Right lobe of liver (tissue), 6 donors: ENCODE results near the gene GRM7. TPM values are rescaled to one million over a fixed set of nuclear protein-coding genes. Genes with fewer than 3 reads are reported as not detected.

Experiments used
- ATAC-seq, 4 donors: fragments of 200-7000 bp; cut with Tn5 transposase; one replicate each; pipeline ENCODE4 v1.9.1; 2020; ENCODE audit warnings: mild to moderate bottlenecking in 4 of 4, moderate library complexity in 4 of 4
- DNase-seq, 3 donors: peaks; one replicate each; pipeline ENCODE4 v3.0.0-alpha.2; 2020
- H3K27ac ChIP-seq, 3 donors: fragments of 200-600 bp; one replicate each; pipeline ENCODE4 v1.8.0; 2022
- H3K27me3 ChIP-seq, 2 donors: fragments of 200-600 bp; one replicate each; pipeline ENCODE4 v1.8.0; 2022
- H3K36me3 ChIP-seq, 4 donors: fragments of 200-600 bp; sonication (generic) in 1 of 4; one replicate each; pipeline versions ENCODE4 v1.5.1 to v1.8.0; 2017 to 2022; ENCODE audit warnings: control low read depth in 1 of 4
- H3K4me1 ChIP-seq, 4 donors: fragments of 200-600 bp; sonication (generic) in 1 of 4; one replicate each; pipeline versions ENCODE4 v1.5.1 to v1.8.0; 2017 to 2022; ENCODE audit warnings: control low read depth in 1 of 4
- H3K4me3 ChIP-seq, 3 donors: fragments of 200-600 bp; one replicate each; pipeline ENCODE4 v1.8.0; 2022
- H3K9me3 ChIP-seq, 4 donors: fragments of 200-600 bp; sonication (generic) in 1 of 4; one replicate each; pipeline versions ENCODE4 v1.5.1 to v1.8.0; 2017 to 2022; ENCODE audit warnings: control low read depth in 1 of 4
- POLR2A ChIP-seq: fragments of 450-650 bp; IDR thresholded peaks from one replicate; pipeline ENCODE4 v1.6.1; 2017; ENCODE audit warnings: antibody characterized with exemption, mild to moderate bottlenecking
- WGBS: methylation state at CpG from one replicate; pipeline ENCODE4 v1.1.6; 2018; ENCODE audit warnings: low coverage, low lambda C conversion rate; ENCODE audit not compliant: insufficient coverage; ENCODE audit errors: missing lambda C conversion rate; 5-methylcytosine and 5-hydroxymethylcytosine counted together
- intact Hi-C, 2 donors: fragments of 100-400 bp; cut with DNase I; formaldehyde crosslinking; loops; one replicate each; pipeline versions ENCODE4 v1.11.2 to v1.14.1; 2022
- total RNA-seq, 6 experiments: library from RNA; depleted of rRNA in 2 of 6; stranded (reverse); fragments of >200 nt in 2 of 6; fragmentation: NEBNext Ultra II Directional in 3 of 6; extraction: Animal tissue kit (Norgen Biotek cat#: 25700) in 3 of 6; gene quantifications; one replicate each; pipeline versions ENCODE4 v1.1.0 to v1.2.4, GENCODE V29; 2016 to 2023
- TF ChIP-seq, protein P1 (sequence below), 4 donors: fragments of 200-600 bp in 3 of 4; fragments of 450-650 bp in 1 of 4; IDR thresholded peaks; one replicate each; pipeline versions ENCODE4 v1.5.1 to v1.8.0; 2016 to 2022; ENCODE audit warnings: antibody characterized with exemption in 4 of 4, mild to moderate bottlenecking in 2 of 4
- donor health status: DM: no; HTN: yes; CAD: no.
- donor health status: DM: no; HTN: no; CAD: no.
- donor health status: DM: no; HTN: no; CAD: no.
- donor health status: DM: no; HTN: yes; CAD: no.
- donor health status: DM: no; HTN: yes; CAD: no.

Gene GRM7
- total RNA-seq, 6 experiments from 2014 or later: 0.20 to 0.56 TPM; not detected in 4

DNA sequence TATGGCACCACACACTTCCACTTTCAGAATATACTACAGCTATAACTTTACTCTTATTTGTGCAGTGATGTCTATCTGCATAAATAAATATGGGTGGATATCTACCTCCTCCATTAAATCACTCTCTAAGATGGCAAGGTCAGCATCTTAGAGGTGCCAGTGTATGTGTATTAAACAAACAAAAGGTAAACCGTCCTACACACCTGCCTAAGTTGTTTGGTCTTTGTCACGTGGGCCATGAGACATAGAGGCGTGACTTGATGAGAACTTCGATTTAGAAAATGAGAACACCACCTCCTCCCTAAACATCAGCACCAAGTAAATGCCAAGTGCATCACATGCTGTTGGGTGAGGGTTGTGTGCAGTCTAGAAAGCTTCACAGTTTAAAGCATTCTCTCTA lies 310.6 kb downstream of the GRM7 start:
- no peaks in the 10 kb centered on the region for H3K27me3 ChIP-seq
- TF ChIP-seq, protein P1, sequence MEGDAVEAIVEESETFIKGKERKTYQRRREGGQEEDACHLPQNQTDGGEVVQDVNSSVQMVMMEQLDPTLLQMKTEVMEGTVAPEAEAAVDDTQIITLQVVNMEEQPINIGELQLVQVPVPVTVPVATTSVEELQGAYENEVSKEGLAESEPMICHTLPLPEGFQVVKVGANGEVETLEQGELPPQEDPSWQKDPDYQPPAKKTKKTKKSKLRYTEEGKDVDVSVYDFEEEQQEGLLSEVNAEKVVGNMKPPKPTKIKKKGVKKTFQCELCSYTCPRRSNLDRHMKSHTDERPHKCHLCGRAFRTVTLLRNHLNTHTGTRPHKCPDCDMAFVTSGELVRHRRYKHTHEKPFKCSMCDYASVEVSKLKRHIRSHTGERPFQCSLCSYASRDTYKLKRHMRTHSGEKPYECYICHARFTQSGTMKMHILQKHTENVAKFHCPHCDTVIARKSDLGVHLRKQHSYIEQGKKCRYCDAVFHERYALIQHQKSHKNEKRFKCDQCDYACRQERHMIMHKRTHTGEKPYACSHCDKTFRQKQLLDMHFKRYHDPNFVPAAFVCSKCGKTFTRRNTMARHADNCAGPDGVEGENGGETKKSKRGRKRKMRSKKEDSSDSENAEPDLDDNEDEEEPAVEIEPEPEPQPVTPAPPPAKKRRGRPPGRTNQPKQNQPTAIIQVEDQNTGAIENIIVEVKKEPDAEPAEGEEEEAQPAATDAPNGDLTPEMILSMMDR (IDR thresholded peaks at IDR 0.05): no peak
- TF ChIP-seq POLR2A: no peak

DNA sequence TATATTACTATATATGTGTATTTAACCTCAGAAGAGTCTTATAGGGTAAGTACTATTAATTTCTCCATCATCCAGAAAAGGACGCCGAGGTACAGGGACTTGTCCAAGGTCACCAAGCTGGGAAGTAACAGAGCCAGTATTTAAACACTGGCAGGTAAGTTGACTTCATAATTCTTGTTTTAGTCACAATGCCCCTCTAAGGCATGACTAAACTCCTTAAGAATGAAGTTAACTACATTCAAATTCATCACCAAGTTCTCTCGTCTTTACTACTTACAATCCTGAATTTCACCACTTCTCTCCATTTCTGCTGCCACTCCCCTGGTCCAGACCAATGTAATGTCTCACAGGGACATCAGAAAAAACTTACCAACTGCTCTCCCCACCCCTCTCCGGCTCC lies 312.1 kb downstream of the GRM7 start:
- Histone ChIP-seq H3K36me3 (no peaks in the 10 kb centered on the region), H3K4me1 (no peaks in the 10 kb centered on the region), H3K27me3 (no peaks in the 10 kb centered on the region), H3K4me3 (no peak overlapping the region), H3K27ac (no peak overlapping the region), H3K9me3 (no peaks in the 10 kb centered on the region)
- DNase-seq (no peak), ATAC-seq (no peak)
- intact Hi-C loops: no loop called here
- no peak for TF ChIP-seq POLR2A
- TF ChIP-seq, protein P1 (IDR thresholded peaks at IDR 0.05): no peak
- WGBS: 84% methylated on average over 4 of the region's 4 CpGs

More for the DNA sequence above, 310.6 kb downstream of the GRM7 start:
- H3K4me1 ChIP-seq: no peaks in the 10 kb centered on the region
- no peaks in the 10 kb centered on the region for H3K36me3 ChIP-seq
- ATAC-seq (no peak), DNase-seq (no peak)
- H3K9me3 ChIP-seq: no peaks in the 10 kb centered on the region
- intact Hi-C loops: no loop called here
- WGBS: 25% methylated on average over 2 of the region's 4 CpGs
- no peak overlapping the region for H3K4me3 ChIP-seq
- no peak overlapping the region for H3K27ac ChIP-seq

DNA sequence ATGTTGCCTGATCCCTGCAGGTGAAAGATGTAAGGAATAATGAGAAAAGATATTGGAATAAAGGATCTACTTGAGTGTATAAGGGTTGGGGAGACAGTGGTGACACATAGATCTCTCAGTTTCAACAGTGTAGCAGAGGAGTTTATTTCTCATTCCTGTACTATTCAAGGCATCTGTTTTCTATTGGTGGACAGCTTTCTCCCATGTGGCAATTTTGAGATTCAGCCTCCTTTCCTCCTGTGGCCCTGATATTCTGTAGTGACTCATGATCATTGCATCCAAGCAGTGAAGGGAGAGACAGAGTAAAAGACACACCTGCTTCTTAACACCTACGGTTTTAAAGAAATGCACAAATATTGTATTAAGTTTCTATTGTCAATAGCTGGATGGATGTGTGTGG lies 327.6 kb downstream of the GRM7 start:
- TF ChIP-seq, protein P1 (IDR thresholded peaks at IDR 0.05): no peak
- no peak for TF ChIP-seq POLR2A
- no peak for ATAC-seq
- 57% methylated on average over 1 of the region's 1 CpG for WGBS

DNA sequence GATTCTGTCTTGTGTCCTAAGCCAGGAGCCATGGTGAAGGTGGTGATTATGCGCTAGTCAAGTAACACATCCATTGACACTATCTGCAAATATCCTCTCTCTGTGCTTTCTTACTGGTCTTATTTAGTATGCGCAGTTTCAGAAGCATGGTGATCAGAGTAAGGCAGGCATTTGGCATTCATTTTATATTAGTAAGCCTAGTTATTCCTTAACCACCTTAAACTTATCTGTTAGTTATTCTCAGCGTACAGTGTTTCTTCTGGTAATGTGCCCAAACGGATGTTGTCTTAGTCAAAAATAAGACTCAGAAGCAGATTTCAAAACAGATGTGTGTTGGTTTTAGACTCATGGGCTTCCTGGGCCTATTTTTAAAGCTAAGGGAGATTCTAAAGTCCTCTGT lies 329.2 kb downstream of the GRM7 start:
- Histone ChIP-seq H3K9me3 (no peaks in the 10 kb centered on the region), H3K27me3 (no peaks in the 10 kb centered on the region), H3K27ac (no peak overlapping the region), H3K36me3 (no peaks in the 10 kb centered on the region), H3K4me1 (no peaks in the 10 kb centered on the region), H3K4me3 (no peak overlapping the region)
- TF ChIP-seq, protein P1 (IDR thresholded peaks at IDR 0.05): no peak
- no peak for TF ChIP-seq POLR2A
- 78% methylated on average over 4 of the region's 4 CpGs for WGBS
- intact Hi-C loops: no loop called here
- no peak for ATAC-seq
- no peak for DNase-seq

More for the DNA sequence above, 327.6 kb downstream of the GRM7 start:
- no peaks in the 10 kb centered on the region for H3K4me1 ChIP-seq
- no peak overlapping the region for H3K27ac ChIP-seq
- no peak overlapping the region for H3K4me3 ChIP-seq
- H3K9me3 ChIP-seq: no peaks in the 10 kb centered on the region
- H3K36me3 ChIP-seq: no peaks in the 10 kb centered on the region
- no peaks in the 10 kb centered on the region for H3K27me3 ChIP-seq
- intact Hi-C loops: no loop called here
- no peak for DNase-seq

DNA sequence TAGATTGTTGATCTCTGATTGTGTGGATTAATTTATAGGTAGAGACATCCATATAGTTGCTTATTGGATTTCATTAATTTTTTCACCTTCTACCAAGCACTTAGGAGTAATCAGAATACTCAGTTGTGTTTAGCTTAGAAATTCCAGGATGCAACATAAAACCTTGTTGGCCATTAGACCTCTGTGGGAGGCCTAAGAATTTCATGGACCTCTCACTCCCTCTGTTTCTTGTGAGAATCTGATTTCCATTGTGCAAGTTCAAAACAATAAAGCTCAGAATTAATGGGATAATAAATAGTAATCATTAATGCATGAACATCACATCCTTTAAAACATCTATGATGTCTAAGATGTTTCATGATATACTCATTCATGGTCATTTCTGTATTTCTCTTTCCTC lies 332.4 kb downstream of the GRM7 start:
- no peak overlapping the region for H3K27ac ChIP-seq
- H3K4me3 ChIP-seq: no peak overlapping the region
- ATAC-seq: no peak
- H3K9me3 ChIP-seq: no peaks in the 10 kb centered on the region
- peaks cover 0 to 6% (median 0%) of the 10 kb centered on the region in 4 donors for H3K4me1 ChIP-seq
- TF ChIP-seq, protein P1 (IDR thresholded peaks at IDR 0.05): no peak
- no peak for TF ChIP-seq POLR2A
- intact Hi-C loops: no loop called here
- no peak for DNase-seq
- H3K27me3 ChIP-seq: no peaks in the 10 kb centered on the region
- no peaks in the 10 kb centered on the region for H3K36me3 ChIP-seq
